Transverse colon (tissue), 4 donors: Measurements from ENCODE around the gene THUMPD2. TPM values are rescaled to one million over a fixed set of nuclear protein-coding genes. Genes with fewer than 3 reads are reported as not detected.

Experiments used
- DNase-seq: peaks from one replicate; pipeline ENCODE4 v3.0.0-alpha.2; 2019
- H3K27ac ChIP-seq, 4 donors: fragments of 200-600 bp; sonication (generic); 2 replicates each; pipeline ENCODE4 v1.5.1; 2016 to 2018; ENCODE audit warnings: inconsistent platforms in 4 of 4
- H3K27me3 ChIP-seq: fragments of 200-600 bp; sonication (generic); 2 replicates; pipeline ENCODE4 v1.5.1; 2017; ENCODE audit warnings: inconsistent platforms
- H3K36me3 ChIP-seq, 4 donors: fragments of 200-600 bp; sonication (generic); 2 replicates each; pipeline ENCODE4 v1.5.1; 2017 to 2019; ENCODE audit warnings: inconsistent platforms in 4 of 4
- H3K4me1 ChIP-seq, 4 donors: fragments of 200-600 bp; sonication (generic); 2 replicates each; pipeline ENCODE4 v1.5.1; 2017 to 2020; ENCODE audit warnings: inconsistent platforms in 4 of 4
- H3K4me3 ChIP-seq, 4 donors: fragments of 200-600 bp; sonication (generic); 1 replicate in 1 of 4; 2 replicates in 3 of 4; pipeline versions ENCODE4 v1.5.1 to v1.6.1; 2017 to 2019; ENCODE audit warnings: inconsistent platforms in 4 of 4
- H3K9me3 ChIP-seq, 2 donors: fragments of 200-600 bp; sonication (generic); 2 replicates each; pipeline ENCODE4 v1.5.1; 2017 to 2019; ENCODE audit warnings: inconsistent platforms in 2 of 2
- CTCF ChIP-seq, 5 experiments: fragments of 200-600 bp in 3 of 5; fragments of 450-650 bp in 2 of 5; sonication (generic) in 3 of 5; IDR thresholded peaks; 1 replicate in 2 of 5; 2 replicates in 3 of 5; pipeline ENCODE4 v1.5.1; 2016 to 2017; ENCODE audit warnings: antibody characterized with exemption in 5 of 5, inconsistent platforms in 3 of 5, mild to moderate bottlenecking in 2 of 5, moderate library complexity in 1 of 5
- EP300 ChIP-seq: sonication (generic); formaldehyde crosslinking; IDR thresholded peaks from one replicate; pipeline ENCODE4 v1.6.1; 2017; ENCODE audit warnings: antibody characterized with exemption, low read depth
- POLR2A ChIP-seq: fragments of 450-650 bp; IDR thresholded peaks from one replicate; pipeline ENCODE4 v1.6.1; 2016; ENCODE audit warnings: antibody characterized with exemption, mild to moderate bottlenecking, moderate library complexity
- POLR2AphosphoS5 ChIP-seq, 3 donors: sonication (generic); formaldehyde crosslinking; IDR thresholded peaks; one replicate each; pipeline ENCODE4 v1.6.1; 2016; ENCODE audit warnings: antibody characterized with exemption in 3 of 3
- WGBS, 2 donors: methylation state at CpG; one replicate each; pipeline ENCODE4 v1.1.5; 2018; ENCODE audit warnings: low coverage in 1 of 2; 5-methylcytosine and 5-hydroxymethylcytosine counted together
- in situ Hi-C, 4 donors: fragments of 200-750 bp; cut with MboI; loops; one replicate each; pipeline versions ENCODE4 v1.15.0 to v1.15.1; 2017; ENCODE audit warnings: low sequenced_read_pairs in 3 of 4, low pct_ligation_motif_present in 1 of 4, low pct_unique_long_range_greater_than_20kb in 1 of 4
- intact Hi-C: fragments of 100-400 bp; cut with DNase I; formaldehyde crosslinking; loops from one replicate; pipeline ENCODE4 v1.15.1; 2023; ENCODE audit warnings: low total_unique reads
- total RNA-seq, 4 donors: library from RNA; depleted of rRNA; stranded (reverse); fragments of >200 nt; gene quantifications; one replicate each; pipeline ENCODE4 v1.1.0, GENCODE V29; 2016

The THUMPD2 gene
- total RNA-seq, 4 donors from 2014 or later: 5.2 to 21.1 (median 9.7) TPM

- in situ Hi-C loops: loop anchor here in 1 of 4 donors (25.0 kb wide), 1 partner anchor 357 kb away; no protein-coding TSS in a partner anchor
- WGBS, 2 donors: 74 to 89% methylated on average over 6 to 8 of the region's 8 CpGs
- Histone ChIP-seq H3K4me1 (no peaks in the 10 kb centered on the region), H3K27me3 (no peaks in the 10 kb centered on the region), H3K9me3 (no peaks in the 10 kb centered on the region), H3K4me3 (no peak overlapping the region), H3K27ac (no peak overlapping the region), H3K36me3 (no peaks in the 10 kb centered on the region)
- no peak for TF ChIP-seq POLR2AphosphoS5 (IDR thresholded peaks at IDR 0.05)
- no peak for TF ChIP-seq CTCF (IDR thresholded peaks at IDR 0.05)
- TF ChIP-seq EP300: no peak
- no peak for TF ChIP-seq POLR2A
- no peak for DNase-seq
- intact Hi-C loops: no loop called here
These were observed 59.7 kb downstream of the THUMPD2 start for GRCh38 chr2:39719317-39719716.

- H3K27me3 ChIP-seq: no peaks in the 10 kb centered on the region
- no peak overlapping the region for H3K27ac ChIP-seq
- H3K4me3 ChIP-seq: no peak overlapping the region
- TF ChIP-seq CTCF (IDR thresholded peaks at IDR 0.05) (no peak), EP300 (no peak), POLR2A (no peak), POLR2AphosphoS5 (IDR thresholded peaks at IDR 0.05) (no peak)
- in situ Hi-C loops (loop anchor here in 1 of 4 donors (25.0 kb wide), 1 partner anchor 356 kb away; no protein-coding TSS in a partner anchor), intact Hi-C loops (no loop called here)
- DNase-seq: no peak
- no peaks in the 10 kb centered on the region for H3K4me1 ChIP-seq
- H3K9me3 ChIP-seq: no peaks in the 10 kb centered on the region
- WGBS, 2 donors: 54 to 61% methylated on average over 7 to 9 of the region's 9 CpGs
- H3K36me3 ChIP-seq: no peaks in the 10 kb centered on the region
These were observed 60.6 kb downstream of the THUMPD2 start for GRCh38 chr2:39718483-39718882.

- intact Hi-C loops (no loop called here), in situ Hi-C loops (loop anchor here in 1 of 4 donors (25.0 kb wide), 1 partner anchor 355 kb away; no protein-coding TSS in a partner anchor)
- Histone ChIP-seq H3K4me1 (no peaks in the 10 kb centered on the region), H3K9me3 (no peaks in the 10 kb centered on the region), H3K36me3 (no peaks in the 10 kb centered on the region), H3K4me3 (no peak overlapping the region), H3K27me3 (no peaks in the 10 kb centered on the region), H3K27ac (no peak overlapping the region)
- whole genome bisulfite sequencing, 2 donors: 86 to 88% methylated on average over 5 to 12 of the region's 12 CpGs
- DNase-seq: no peak
- TF ChIP-seq EP300 (no peak), POLR2AphosphoS5 (IDR thresholded peaks at IDR 0.05) (no peak), POLR2A (no peak), CTCF (IDR thresholded peaks at IDR 0.05) (no peak)
These were observed 62.0 kb downstream of the THUMPD2 start for GRCh38 chr2:39717067-39717466.

GRCh38 chr2:39715822-39716221 lies 63.2 kb downstream of the THUMPD2 start:
- intact Hi-C loops: no loop called here
- no peaks in the 10 kb centered on the region for H3K4me1 ChIP-seq

More at GRCh38 chr2:39715822-39716221, 63.2 kb downstream of the THUMPD2 start:
- in situ Hi-C loops: loop anchor here in 1 of 4 donors (25.0 kb wide), 1 partner anchor 354 kb away; no protein-coding TSS in a partner anchor
- no peak overlapping the region for H3K4me3 ChIP-seq
- 85 to 86% methylated on average over 3 of the region's 3 CpGs for WGBS, 2 donors
- H3K27me3 ChIP-seq: no peaks in the 10 kb centered on the region
- H3K9me3 ChIP-seq: no peaks in the 10 kb centered on the region
- DNase-seq: no peak
- TF ChIP-seq CTCF (IDR thresholded peaks at IDR 0.05) (no peak), EP300 (no peak), POLR2A (no peak), POLR2AphosphoS5 (IDR thresholded peaks at IDR 0.05) (no peak)
- no peak overlapping the region for H3K27ac ChIP-seq
- no peaks in the 10 kb centered on the region for H3K36me3 ChIP-seq
